SK-N-SH (cell line): ENCODE measurements around the gene RP9. TPM values are rescaled to one million over a fixed set of nuclear protein-coding genes. Genes with fewer than 3 reads are reported as not detected.

ENCODE experiments used
- CTCF ChIA-PET: fragments of 300-600, 350-600 bp; formaldehyde crosslinking; extraction: SDS; loops from one replicate; lab custom pipeline; 2021; lab: Yijun Ruan, JAX
- POLR2A ChIA-PET: fragments of 350-600 bp; sonication (Branson Sonifier 250); formaldehyde crosslinking; extraction: SDS; loops from one replicate; lab custom pipeline; 2020; ENCODE audit warnings: antibody characterized with exemption, inconsistent platforms; lab: Yijun Ruan, JAX
- DNase-seq: peaks from one replicate; pipeline ENCODE4 v3.0.0; 2012
- H2AFZ ChIP-seq: fragments of 200-600 bp; sonication (generic); 2 replicates; pipeline ENCODE4 v1.8.1; 2016; ENCODE audit warnings: antibody characterized with exemption, mild to moderate bottlenecking, low read depth
- H3F3A ChIP-seq: fragments of 200-600 bp; sonication (generic); replicated peaks from 2 replicates; pipeline ENCODE3; 2016; ENCODE audit warnings: antibody characterized with exemption, mild to moderate bottlenecking; ENCODE audit not compliant: insufficient read depth
- H3K27ac ChIP-seq, 2 experiments: fragments of 200-500 bp in 1 of 2; fragments of 200-600 bp in 1 of 2; sonication (Bioruptor generic) in 1 of 2; sonication (generic), shearing (Covaris generic) in 1 of 2; 2 replicates each; pipeline versions ENCODE4 v1.5.1 to v1.6.1; 2014 to 2016; ENCODE audit warnings: low read depth in 2 of 2, inconsistent platforms in 1 of 2, low read length in 1 of 2, mild to moderate bottlenecking in 1 of 2, mixed read lengths in 1 of 2
- H3K27me3 ChIP-seq: fragments of 200-600 bp; sonication (generic), shearing (Covaris generic); 2 replicates; pipeline ENCODE4 v1.6.1; 2016; ENCODE audit warnings: mixed run types; ENCODE audit not compliant: insufficient read depth
- H3K36me3 ChIP-seq, 2 experiments: fragments of 200-500 bp in 1 of 2; fragments of 200-600 bp in 1 of 2; sonication (Bioruptor generic) in 1 of 2; sonication (generic) in 1 of 2; replicated peaks in 1 of 2; 2 replicates each; pipeline versions ENCODE3 to v1.5.1; 2014 to 2016; ENCODE audit warnings: low read length in 1 of 2, mild to moderate bottlenecking in 1 of 2; ENCODE audit not compliant: insufficient read depth in 2 of 2, control insufficient read depth in 1 of 2
- H3K4me1 ChIP-seq, 2 experiments: fragments of 200-500 bp in 1 of 2; fragments of 200-600 bp in 1 of 2; sonication (Bioruptor generic) in 1 of 2; sonication (generic), shearing (Covaris generic) in 1 of 2; 2 replicates each; pipeline versions ENCODE4 v1.5.1 to v1.6.1; 2014 to 2016; ENCODE audit warnings: low read depth in 1 of 2, low read length in 1 of 2, mixed run types in 1 of 2; ENCODE audit not compliant: insufficient read depth in 2 of 2, control insufficient read depth in 1 of 2
- H3K4me2 ChIP-seq: fragments of 200-600 bp; sonication (generic), shearing (Covaris generic); 2 replicates; pipeline ENCODE4 v1.6.1; 2017; ENCODE audit warnings: mixed run types
- H3K4me3 ChIP-seq, 2 experiments: fragments of 200-500 bp in 1 of 2; fragments of 200-600 bp in 1 of 2; sonication (Bioruptor generic) in 1 of 2; sonication (generic), shearing (Covaris generic) in 1 of 2; 2 replicates each; pipeline versions ENCODE4 v1.5.1 to v1.8.1; 2014 to 2016; ENCODE audit warnings: low read depth in 2 of 2, inconsistent platforms in 1 of 2, low read length in 1 of 2, mild to moderate bottlenecking in 1 of 2, mixed read lengths in 1 of 2, moderate library complexity in 1 of 2
- H3K79me2 ChIP-seq: fragments of 200-600 bp; sonication (generic); 2 replicates; pipeline ENCODE4 v1.8.1; 2017; ENCODE audit warnings: mild to moderate bottlenecking; ENCODE audit not compliant: insufficient read depth
- H3K9ac ChIP-seq: fragments of 200-600 bp; sonication (generic); 2 replicates; pipeline ENCODE4 v1.6.1; 2017; ENCODE audit warnings: mixed run types
- H3K9me2 ChIP-seq: fragments of 200-600 bp; sonication (generic); 2 replicates; pipeline ENCODE4 v1.6.1; 2017; ENCODE audit warnings: mixed run types
- H3K9me3 ChIP-seq: fragments of 200-600 bp; sonication (generic); 2 replicates; pipeline ENCODE4 v1.6.1; 2017; ENCODE audit warnings: mixed run types, mild to moderate bottlenecking, moderate library complexity
- H4K20me1 ChIP-seq: fragments of 200-600 bp; sonication (generic); 2 replicates; pipeline ENCODE4 v1.6.1; 2017; ENCODE audit warnings: mild to moderate bottlenecking, mixed run types; ENCODE audit not compliant: insufficient read depth
- CHD2 ChIP-seq: fragments of 150-350 bp; IDR thresholded peaks from 2 replicates; pipeline ENCODE4 v1.6.1; 2018; ENCODE audit warnings: low read length; ENCODE audit not compliant: partially characterized antibody
- ELF1 ChIP-seq: IDR thresholded peaks from 2 replicates; pipeline ENCODE4 v1.4.0; 2012
- FOXJ3 ChIP-seq: sonication (generic); formaldehyde crosslinking; IDR thresholded peaks from 2 replicates; pipeline ENCODE4 v1.5.1; 2020; ENCODE audit warnings: mild to moderate bottlenecking, missing genetic modification reagents
- JUND ChIP-seq: IDR thresholded peaks from 2 replicates; pipeline ENCODE4 v1.4.0; 2012
- MXI1 ChIP-seq: IDR thresholded peaks from 2 replicates; pipeline ENCODE4 v1.6.1; 2012; ENCODE audit warnings: mild to moderate bottlenecking, low read depth, low read length, improper control_type of control experiment
- NRF1 ChIP-seq: IDR thresholded peaks from 2 replicates; pipeline ENCODE4 v1.6.1; 2012; ENCODE audit warnings: low read depth, mild to moderate bottlenecking, low read length
- POLR2AphosphoS5 ChIP-seq: IDR thresholded peaks from 2 replicates; pipeline ENCODE4 v1.6.1; 2012; ENCODE audit warnings: low read depth, low read length
- RCOR1 ChIP-seq: fragments of 150-350 bp; IDR thresholded peaks from 2 replicates; pipeline ENCODE4 v1.6.1; 2017; ENCODE audit warnings: antibody characterized with exemption, low read length
- REST ChIP-seq: IDR thresholded peaks from 2 replicates; pipeline ENCODE4 v1.6.1; 2012; ENCODE audit warnings: mild to moderate bottlenecking, low read depth, low read length, moderate library complexity
- RFX5 ChIP-seq: IDR thresholded peaks from 2 replicates; pipeline ENCODE4 v1.6.1; 2012; ENCODE audit warnings: mild to moderate bottlenecking, improper control_type of control experiment, low read length
- TEAD4 ChIP-seq: IDR thresholded peaks from 2 replicates; pipeline ENCODE4 v1.4.0; 2012; ENCODE audit warnings: mild to moderate bottlenecking, borderline replicate concordance; ENCODE audit not compliant: insufficient read depth
- WGBS: methylation state at CpG from one replicate; pipeline ENCODE4 v1.1.6; 2017; ENCODE audit warnings: low lambda C conversion rate; 5-methylcytosine and 5-hydroxymethylcytosine counted together
- polyA plus RNA-seq, 3 experiments: library from polyadenylated mRNA; depleted of rRNA; stranded (reverse); fragments of >200 nt; gene quantifications; 2 replicates each; pipeline ENCODE4 v1.2.3, GENCODE V29; 2012
- TF ChIP-seq, protein P1 (sequence below): fragments of 200-600 bp; sonication (generic); IDR thresholded peaks from 2 replicates; pipeline ENCODE4 v1.6.1; 2017; ENCODE audit warnings: antibody characterized with exemption, mild to moderate bottlenecking, moderate library complexity

The RP9 gene
- polyA plus RNA-seq, 1 of the 3 experiments (the other 2 are of a cell fraction), result 31.6 TPM

- Histone ChIP-seq H4K20me1 (no peaks in the 10 kb centered on the region), H3K36me3 (no peaks in the 10 kb centered on the region), H3K79me2 (no peaks in the 10 kb centered on the region), H3K9ac (no peak overlapping the region), H3K4me2 (no peak overlapping the region), H3K27me3 (no peaks in the 10 kb centered on the region), H3K4me3 (no peak overlapping the region; a peak in 1 of 4 replicates), H3K9me2 (no peaks in the 10 kb centered on the region), H3K27ac (no peak overlapping the region), H3K9me3 (peaks cover 19% of the 10 kb centered on the region; the same call in 1 of the 2 replicates), H3K4me1 (no peaks in the 10 kb centered on the region), H2AFZ (no peak overlapping the region), H3F3A (peaks cover 11% of the 10 kb centered on the region)
- DNase-seq, result no peak
- CTCF ChIA-PET, result no interaction called here
- POLR2A ChIA-PET, result no interaction called here
- WGBS, result 71% methylated on average over 2 of the region's 2 CpGs
- TF ChIP-seq ELF1, result no peak
- no peak for TF ChIP-seq MXI1
Observed at GRCh38 chr7:33070277-33070676, 38.9 kb downstream of the RP9 start.

DNA sequence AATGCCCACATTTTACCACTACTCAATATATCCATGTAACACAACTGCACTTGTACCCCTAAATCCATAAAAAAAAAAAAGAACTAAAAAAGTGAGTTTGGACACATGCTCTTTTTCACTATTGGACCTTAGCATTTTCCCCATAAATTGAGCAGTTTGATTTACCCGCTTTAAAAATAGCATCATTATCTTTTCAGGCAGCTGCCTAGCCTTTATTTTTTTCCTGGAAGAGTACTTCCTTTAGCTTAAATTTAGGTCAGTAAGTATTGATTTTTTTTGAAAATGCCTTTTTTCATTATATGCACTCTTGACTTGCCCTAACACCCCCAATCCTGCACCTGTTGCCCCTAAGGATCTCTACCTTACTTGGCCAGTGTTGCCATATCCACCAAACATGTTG, 41.3 kb downstream of the RP9 start:
- TF ChIP-seq POLR2AphosphoS5 (no peak), FOXJ3 (CRISPR knock-in tag) (no peak), CHD2 (no peak), RFX5 (no peak), ELF1 (no peak), REST (no peak), NRF1 (no peak), JUND (no peak), RCOR1 (no peak), TEAD4 (no peak)
- TF ChIP-seq, protein P1, sequence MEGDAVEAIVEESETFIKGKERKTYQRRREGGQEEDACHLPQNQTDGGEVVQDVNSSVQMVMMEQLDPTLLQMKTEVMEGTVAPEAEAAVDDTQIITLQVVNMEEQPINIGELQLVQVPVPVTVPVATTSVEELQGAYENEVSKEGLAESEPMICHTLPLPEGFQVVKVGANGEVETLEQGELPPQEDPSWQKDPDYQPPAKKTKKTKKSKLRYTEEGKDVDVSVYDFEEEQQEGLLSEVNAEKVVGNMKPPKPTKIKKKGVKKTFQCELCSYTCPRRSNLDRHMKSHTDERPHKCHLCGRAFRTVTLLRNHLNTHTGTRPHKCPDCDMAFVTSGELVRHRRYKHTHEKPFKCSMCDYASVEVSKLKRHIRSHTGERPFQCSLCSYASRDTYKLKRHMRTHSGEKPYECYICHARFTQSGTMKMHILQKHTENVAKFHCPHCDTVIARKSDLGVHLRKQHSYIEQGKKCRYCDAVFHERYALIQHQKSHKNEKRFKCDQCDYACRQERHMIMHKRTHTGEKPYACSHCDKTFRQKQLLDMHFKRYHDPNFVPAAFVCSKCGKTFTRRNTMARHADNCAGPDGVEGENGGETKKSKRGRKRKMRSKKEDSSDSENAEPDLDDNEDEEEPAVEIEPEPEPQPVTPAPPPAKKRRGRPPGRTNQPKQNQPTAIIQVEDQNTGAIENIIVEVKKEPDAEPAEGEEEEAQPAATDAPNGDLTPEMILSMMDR, result no peak
- no peaks in the 10 kb centered on the region for H4K20me1 ChIP-seq
- no peak overlapping the region for H3K27ac ChIP-seq
- WGBS, result 98% methylated on average over 1 of the region's 1 CpG
- no peak overlapping the region for H3K4me3 ChIP-seq
- no peak for DNase-seq
- H3K4me1 ChIP-seq, result peaks cover 2 to 3% of the 10 kb centered on the region in 2 experiments; a peak in 1 of 4 replicates
- peaks cover 5% of the 10 kb centered on the region; the same call in 1 of the 2 replicates for H3K79me2 ChIP-seq
- H3K9me3 ChIP-seq, result peaks cover 19% of the 10 kb centered on the region; the same call in 1 of the 2 replicates
- H3K9ac ChIP-seq, result no peak overlapping the region
- peaks cover 11% of the 10 kb centered on the region for H3F3A ChIP-seq
- CTCF ChIA-PET, result interaction anchor here (0.6 to 2.2 kb wide), 2 partner anchors 40 to 283 kb away, joined by 3 to 9 read pairs; no protein-coding TSS in a partner anchor
- H3K36me3 ChIP-seq, result no peaks in the 10 kb centered on the region
- no peaks in the 10 kb centered on the region for H3K27me3 ChIP-seq
- no peak overlapping the region for H2AFZ ChIP-seq
- POLR2A ChIA-PET, result no interaction called here
- no peak overlapping the region for H3K4me2 ChIP-seq
- no peaks in the 10 kb centered on the region for H3K9me2 ChIP-seq
